Liver (tissue), 3 donors: ENCODE results near the gene AQP12A.
"Not testable (repeated sequence)": the region's sequence is repeated elsewhere in the genome, so short reads cannot be mapped to it uniquely, and the experiment has no call there.

Experiments used
- HNF4G ChIP-seq: IDR thresholded peaks from 2 replicates; pipeline ENCODE4 v1.6.1; 2016; ENCODE audit warnings: antibody characterized with exemption
- JUND ChIP-seq, 2 donors: IDR thresholded peaks; 2 replicates each; pipeline ENCODE4 v1.6.1; 2016; ENCODE audit warnings: antibody characterized with exemption in 2 of 2
- MAX ChIP-seq: IDR thresholded peaks from 2 replicates; pipeline ENCODE4 v1.6.1; 2016; ENCODE audit warnings: antibody characterized with exemption
- RAD21 ChIP-seq, 2 donors: IDR thresholded peaks; 2 replicates each; pipeline ENCODE4 v1.6.1; 2016; ENCODE audit warnings: antibody characterized with exemption in 2 of 2, mild to moderate bottlenecking in 2 of 2
- REST ChIP-seq: IDR thresholded peaks from 2 replicates; pipeline ENCODE4 v1.6.1; 2016; ENCODE audit warnings: antibody characterized with exemption, mild to moderate bottlenecking
- RXRA ChIP-seq, 2 donors: IDR thresholded peaks; 2 replicates each; pipeline ENCODE4 v1.6.1; 2017 to 2018; ENCODE audit warnings: antibody characterized with exemption in 2 of 2, mild to moderate bottlenecking in 1 of 2
- TF ChIP-seq, protein P1 (sequence below): fragments of 150-350 bp; IDR thresholded peaks from 2 replicates; pipeline ENCODE4 v1.5.1; 2017; ENCODE audit warnings: improper control_type of control experiment, low read depth, low read length; ENCODE audit not compliant: missing input control
- TF ChIP-seq, protein P2 (sequence below): IDR thresholded peaks from 2 replicates; pipeline ENCODE4 v1.6.1; 2016; ENCODE audit warnings: antibody characterized with exemption
- donor health status: healthy.
- donor health status: healthy.

GRCh38 chr2:240675345-240675744 is 16.3 kb upstream of the AQP12A start:
- TF ChIP-seq, protein P1, sequence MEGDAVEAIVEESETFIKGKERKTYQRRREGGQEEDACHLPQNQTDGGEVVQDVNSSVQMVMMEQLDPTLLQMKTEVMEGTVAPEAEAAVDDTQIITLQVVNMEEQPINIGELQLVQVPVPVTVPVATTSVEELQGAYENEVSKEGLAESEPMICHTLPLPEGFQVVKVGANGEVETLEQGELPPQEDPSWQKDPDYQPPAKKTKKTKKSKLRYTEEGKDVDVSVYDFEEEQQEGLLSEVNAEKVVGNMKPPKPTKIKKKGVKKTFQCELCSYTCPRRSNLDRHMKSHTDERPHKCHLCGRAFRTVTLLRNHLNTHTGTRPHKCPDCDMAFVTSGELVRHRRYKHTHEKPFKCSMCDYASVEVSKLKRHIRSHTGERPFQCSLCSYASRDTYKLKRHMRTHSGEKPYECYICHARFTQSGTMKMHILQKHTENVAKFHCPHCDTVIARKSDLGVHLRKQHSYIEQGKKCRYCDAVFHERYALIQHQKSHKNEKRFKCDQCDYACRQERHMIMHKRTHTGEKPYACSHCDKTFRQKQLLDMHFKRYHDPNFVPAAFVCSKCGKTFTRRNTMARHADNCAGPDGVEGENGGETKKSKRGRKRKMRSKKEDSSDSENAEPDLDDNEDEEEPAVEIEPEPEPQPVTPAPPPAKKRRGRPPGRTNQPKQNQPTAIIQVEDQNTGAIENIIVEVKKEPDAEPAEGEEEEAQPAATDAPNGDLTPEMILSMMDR, result not testable (repeated sequence)
- not testable (repeated sequence) for TF ChIP-seq MAX; RXRA (IDR thresholded peaks at IDR 0.05); HNF4G; REST; JUND (IDR thresholded peaks at IDR 0.05); RAD21 (IDR thresholded peaks at IDR 0.05)
- TF ChIP-seq, protein P2, sequence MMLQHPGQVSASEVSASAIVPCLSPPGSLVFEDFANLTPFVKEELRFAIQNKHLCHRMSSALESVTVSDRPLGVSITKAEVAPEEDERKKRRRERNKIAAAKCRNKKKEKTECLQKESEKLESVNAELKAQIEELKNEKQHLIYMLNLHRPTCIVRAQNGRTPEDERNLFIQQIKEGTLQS, result not testable (repeated sequence)
